HG03520 (cell line): ENCODE results near the gene SLC25A42.
"Not testable (repeated sequence)": the region's sequence is repeated elsewhere in the genome, so short reads cannot be mapped to it uniquely, and the experiment has no call there.

Source experiments
- ATAC-seq: cut with Tn5 transposase; IDR thresholded peaks from one replicate; pipeline ENCODE4 v1.9.1; 2021; ENCODE audit warnings: mild to moderate bottlenecking, moderate library complexity; ENCODE audit not compliant: unreplicated experiment

SLC25A42 gene

DNA sequence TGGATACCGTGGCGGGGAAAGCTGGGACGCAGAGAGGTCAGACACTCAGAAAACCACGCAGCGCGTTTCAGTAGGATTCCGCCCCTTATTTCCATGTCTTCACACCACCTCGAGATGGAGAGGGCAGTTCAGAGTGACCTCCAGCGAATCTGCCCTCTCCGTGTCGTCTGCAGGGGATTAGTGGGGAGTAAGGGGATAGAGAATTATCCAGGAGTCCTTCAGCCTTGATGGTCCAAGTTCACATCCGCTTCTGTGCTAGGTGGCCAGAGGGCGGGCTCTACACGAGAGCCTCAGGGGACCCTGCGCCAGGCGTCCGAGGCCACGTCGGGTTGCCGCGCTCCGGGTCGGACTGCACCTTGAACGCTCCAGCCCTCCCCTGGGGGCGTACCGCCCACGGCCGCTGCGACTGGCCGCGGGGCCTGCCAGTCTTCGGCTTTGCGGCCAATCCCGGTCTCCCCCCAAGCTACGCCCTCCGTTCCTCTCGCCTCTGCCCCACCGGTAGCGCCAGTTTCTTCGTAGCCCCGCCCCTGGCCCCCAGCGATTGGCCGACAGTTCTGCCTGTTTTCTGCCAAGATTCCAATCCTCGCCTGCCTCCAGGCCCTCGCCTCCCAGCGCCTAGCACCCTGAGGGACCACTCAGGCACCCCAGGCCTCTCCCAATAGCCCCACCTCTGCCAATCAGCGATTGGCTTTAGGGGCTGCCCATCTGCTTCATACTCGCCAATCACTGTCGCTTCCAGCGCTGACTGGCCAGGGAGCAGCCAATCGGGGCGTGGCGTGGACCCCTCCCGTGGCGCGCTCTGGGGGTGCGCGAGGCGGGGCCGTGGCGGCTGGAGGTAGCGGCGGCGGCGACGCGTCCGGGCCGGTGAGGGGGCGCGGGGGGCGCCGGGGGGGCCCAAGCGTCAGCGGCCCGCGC lies at the start of gene SLC25A42:
Gene SLC25A42 (plus strand): TSS at position 812 of the 915 bp plus-strand sequence. CDS start 32,131 bp downstream, outside the sequence.
- peak; percentile 83 for ATAC-seq

DNA sequence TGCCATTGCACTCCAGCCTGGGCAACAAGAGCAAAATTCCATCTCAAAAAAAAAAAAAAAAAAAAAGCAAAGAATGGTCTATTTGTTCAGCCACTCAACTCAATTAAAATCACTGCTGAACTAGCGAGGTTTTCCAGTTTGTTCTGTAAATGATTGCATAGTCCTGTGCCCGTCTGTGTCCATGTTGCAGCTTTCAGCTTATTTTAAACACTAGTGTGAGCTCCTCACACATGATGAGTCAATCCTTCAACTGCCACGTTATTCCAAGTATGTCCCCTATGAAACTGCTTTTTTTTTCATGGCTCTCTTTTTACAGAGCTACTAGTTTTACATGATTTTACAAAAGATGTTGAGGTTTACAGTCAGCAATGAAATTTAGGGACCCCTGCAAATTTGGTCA lies 42.7 kb upstream of the SLC25A42 start:
- ATAC-seq = no peak

DNA sequence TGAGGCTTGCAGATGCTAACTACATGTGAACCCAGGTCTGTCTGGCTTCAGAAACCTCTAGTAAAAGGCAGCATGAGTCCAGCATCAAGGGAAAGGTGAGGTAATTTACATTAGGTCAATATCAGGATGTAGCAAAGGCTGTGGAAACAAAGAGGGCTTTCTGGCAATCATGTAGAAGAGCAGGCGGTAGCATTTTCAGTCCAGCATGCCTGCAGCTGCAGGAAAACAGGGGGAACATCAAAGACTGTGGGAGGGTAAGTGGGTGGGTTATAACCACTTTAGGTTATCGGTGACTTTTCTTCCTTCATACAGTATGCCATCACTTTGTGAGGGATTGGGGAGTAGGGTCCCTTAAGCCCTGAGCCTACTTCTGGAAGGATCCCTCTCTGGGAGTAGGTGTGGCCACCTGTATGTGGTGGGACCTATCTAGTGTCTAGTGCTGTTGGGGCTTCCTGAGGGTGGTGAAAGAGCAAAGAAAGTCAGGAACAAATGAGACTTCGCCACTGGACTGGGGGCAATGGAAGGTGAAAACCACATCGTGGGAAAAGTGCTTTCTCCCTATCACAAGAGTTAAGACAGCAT lies 41.3 kb upstream of the SLC25A42 start:
- no peak for ATAC-seq

- ATAC-seq = not testable (repeated sequence)
Measured at GRCh38 chr19:19023376-19023775, 40.4 kb upstream of the SLC25A42 start.

- ATAC-seq = no peak
Measured at GRCh38 chr19:19025861-19026260, 37.9 kb upstream of the SLC25A42 start.

DNA sequence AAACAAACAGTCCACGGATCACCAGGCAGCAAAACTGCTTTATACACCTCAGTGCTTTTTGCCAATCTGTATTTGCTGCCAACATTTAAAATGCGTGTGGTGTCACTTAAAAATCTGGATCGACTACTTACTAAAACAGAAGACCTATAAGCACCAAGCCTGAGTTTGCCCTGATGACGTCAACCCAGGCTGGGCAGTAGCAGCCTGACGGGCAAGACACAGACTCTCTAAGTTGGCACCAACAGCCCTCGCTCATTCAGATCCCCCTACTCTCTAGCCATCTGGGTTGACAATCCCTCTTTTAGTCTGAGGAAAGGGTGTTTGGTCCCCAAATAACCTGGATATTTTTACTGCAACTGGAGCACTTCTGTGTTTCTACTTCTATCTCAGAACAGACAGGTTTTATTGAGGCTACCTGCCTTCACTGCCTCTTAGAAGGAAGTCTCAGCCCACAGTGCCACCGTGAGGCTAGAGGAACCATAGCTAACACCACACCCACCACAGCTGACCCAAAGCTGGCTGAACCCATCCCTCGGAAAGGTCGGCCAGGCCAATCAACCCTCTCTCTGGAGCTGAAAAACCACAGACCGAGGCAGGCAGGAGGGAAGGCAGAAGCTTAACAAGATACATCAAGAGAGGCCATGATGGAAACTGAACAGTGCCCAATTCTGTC lies 37.4 kb upstream of the SLC25A42 start:
- no peak for ATAC-seq

DNA sequence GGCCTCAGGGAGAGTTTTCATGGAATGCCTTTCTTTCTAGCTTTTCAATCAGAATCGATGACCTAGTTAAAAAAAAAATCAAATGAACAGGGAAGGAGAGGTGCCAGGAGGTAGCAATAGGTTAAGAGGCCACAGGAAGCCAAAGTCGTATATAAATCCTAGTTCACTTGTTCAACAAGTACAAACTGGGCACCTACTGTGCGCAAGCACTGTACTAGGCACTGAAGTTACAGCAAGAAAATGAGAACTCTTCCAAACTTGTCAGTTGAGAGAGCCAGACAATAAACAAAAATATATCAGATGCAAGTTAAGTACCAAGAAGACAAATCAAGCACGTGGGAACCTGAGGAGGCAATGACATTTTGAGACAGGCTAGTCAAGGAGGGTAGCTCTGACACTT lies 36.6 kb upstream of the SLC25A42 start:
- no peak for ATAC-seq

GRCh38 chr19:19028526-19028925 lies 35.3 kb upstream of the SLC25A42 start:
- no peak for ATAC-seq

GRCh38 chr19:19031891-19032290 lies 31.9 kb upstream of the SLC25A42 start:
- ATAC-seq = no peak

GRCh38 chr19:19032420-19033175 lies 31.2 kb upstream of the SLC25A42 start:
- ATAC-seq = no peak

- no peak for ATAC-seq
Measured at GRCh38 chr19:19033176-19033425, 30.7 kb upstream of the SLC25A42 start.

DNA sequence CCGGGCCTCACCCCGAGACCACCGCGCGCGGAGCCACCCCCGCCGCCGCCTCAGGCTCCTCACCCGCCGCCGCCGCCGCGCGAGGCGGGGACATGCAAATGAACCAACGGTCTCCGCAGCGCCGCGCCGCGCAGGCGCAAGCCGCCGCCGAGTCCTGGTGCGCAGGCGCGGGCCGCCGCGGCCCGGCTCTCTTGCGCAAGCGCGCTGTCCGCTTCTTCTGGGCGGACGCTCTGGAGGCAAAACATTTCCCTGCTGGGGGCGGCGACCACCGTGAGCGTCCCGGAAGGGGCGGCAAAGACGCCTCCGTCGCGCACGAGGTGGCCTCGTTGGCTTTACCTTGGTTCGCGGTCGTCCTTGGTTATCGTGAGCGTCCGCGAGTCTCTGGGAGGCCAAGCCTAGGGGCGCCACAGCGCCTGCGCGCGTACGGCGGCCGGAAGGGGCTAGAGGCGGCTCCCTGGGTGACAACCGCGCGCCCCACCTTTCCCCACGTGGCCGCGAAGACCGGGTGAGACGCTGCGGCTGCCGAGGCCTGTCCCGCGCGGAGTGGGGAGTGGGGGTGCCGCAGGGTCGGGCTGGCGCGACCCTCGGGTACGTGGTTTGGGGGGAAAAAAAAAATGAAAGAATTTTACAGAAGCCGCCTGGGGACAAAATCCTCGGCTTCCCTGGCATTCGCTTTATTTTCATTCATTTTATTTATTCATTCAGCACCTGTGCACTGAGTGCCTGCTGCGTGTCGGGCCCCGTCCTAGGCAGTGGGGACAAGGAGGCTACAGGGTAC lies 30.2 kb upstream of the SLC25A42 start, which contains the start of the genes ARMC6 and SUGP2:
Gene ARMC6 (plus strand): TSS at position 178 of the 778 bp plus-strand sequence. CDS start 607 bp downstream, outside the sequence.
Gene SUGP2 (minus strand): TSS at position 92 of the 778 bp plus-strand sequence. CDS start 2,446 bp downstream, outside the sequence.
- ATAC-seq = peak; percentile 67

DNA sequence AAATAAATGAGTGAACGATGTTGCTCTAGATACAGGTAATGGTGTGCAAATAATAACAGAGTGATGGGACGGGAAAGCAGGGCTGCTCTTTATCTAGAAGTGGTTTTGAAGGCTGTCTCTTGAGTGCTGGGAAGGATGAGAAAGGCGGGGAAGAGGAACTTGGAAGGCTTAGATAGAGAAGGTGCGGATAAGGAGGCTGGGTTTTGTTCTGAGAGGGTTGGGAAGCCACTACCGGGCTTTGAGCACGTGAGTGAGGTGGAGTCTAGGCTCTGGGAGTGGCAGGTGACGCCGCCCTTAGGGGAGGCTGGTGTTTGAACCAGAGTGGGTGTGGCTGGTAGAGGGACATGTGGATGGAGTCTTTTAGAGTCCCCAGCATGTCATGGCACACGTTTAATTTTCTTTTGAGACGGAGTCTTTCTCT lies 29.6 kb upstream of the SLC25A42 start:
- ATAC-seq = no peak

DNA sequence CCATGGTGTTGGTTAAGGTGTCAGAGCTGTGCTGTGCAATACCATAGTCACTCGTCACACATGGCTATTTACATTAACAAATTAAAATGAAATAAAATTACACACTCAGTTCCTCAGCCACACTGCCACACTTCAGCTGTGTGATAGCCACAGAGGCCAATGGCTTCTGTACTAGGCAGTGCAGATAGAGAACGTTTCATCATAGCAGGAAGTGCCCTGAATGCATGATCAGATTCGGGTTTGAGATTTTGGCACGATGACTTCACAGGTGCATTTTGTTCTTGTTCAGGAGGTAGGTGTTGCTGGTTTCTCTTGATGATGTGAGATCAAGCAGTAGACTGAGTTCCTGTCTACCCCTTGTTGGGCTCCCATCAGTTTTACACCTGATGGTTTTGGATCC lies 23.9 kb upstream of the SLC25A42 start:
- ATAC-seq = no peak

DNA sequence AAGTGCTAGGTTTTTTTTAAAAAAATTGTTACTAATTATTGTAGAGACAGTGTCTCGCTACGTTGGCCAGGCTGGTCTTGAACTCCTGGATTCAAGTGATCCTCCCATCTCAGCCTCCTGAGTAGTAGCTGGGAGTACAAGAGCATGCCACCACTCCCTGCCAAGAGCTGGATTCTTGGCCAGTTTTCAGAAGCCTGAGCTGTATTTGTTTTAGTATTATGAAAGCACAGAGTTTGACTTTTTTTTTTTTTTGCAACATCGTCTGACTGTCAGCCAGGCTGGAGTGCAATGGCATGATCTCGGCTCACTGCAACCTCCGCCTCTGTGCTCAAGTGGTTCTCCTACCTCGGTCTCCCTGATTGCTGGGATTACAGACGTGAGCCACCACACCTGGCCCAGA lies 23.4 kb upstream of the SLC25A42 start:
- ATAC-seq = no peak

DNA sequence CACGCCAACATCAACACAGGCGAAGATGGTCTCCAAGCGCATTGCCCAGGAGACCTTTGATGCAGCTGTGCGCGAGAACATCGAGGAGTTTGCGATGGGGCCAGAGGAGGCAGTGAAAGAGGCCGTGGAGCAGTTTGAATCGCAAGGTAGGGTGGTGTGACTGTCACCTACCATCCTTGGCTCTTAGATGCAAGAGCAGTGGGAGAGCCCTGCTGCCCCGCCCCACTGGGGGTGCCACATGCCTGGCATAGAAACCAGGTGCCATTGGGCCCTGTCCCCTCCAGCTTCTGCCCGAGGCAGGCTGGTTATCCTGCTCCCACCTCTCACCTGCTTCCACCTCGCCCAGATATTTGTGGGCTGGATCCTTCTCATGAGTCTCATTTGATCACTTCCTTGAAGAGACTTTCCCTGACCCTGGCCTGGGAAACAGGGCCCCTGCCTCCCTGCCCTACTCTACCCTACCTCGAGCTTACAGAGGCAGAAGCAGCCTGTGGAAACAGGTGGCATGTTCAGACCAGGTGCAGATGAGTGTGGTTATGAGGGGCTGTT lies 21.0 kb upstream of the SLC25A42 start:
- ATAC-seq = no peak

GRCh38 chr19:19043481-19043880 lies 20.3 kb upstream of the SLC25A42 start:
- no peak for ATAC-seq

DNA sequence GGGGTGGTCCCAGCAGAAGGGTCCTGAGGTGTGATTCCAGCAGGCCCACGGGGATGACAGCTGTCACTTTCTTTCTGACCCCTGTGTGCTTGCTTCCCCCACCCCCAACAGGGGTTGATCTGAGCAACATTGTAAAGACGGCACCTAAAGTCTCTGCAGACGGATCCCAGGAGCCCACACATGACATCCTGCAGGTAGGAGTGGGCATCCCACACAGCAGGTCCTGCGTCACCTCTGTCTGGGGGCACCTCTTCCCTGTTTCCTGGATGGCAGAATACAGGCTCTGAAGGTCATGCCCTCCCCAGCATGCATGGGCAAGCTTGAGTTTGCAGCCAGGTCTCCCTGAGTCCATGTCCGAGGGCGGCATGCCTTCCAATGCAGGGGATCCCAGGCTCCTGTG lies 19.9 kb upstream of the SLC25A42 start:
- no peak for ATAC-seq

GRCh38 chr19:19049406-19049805 lies 14.4 kb upstream of the SLC25A42 start:
- ATAC-seq = no peak

DNA sequence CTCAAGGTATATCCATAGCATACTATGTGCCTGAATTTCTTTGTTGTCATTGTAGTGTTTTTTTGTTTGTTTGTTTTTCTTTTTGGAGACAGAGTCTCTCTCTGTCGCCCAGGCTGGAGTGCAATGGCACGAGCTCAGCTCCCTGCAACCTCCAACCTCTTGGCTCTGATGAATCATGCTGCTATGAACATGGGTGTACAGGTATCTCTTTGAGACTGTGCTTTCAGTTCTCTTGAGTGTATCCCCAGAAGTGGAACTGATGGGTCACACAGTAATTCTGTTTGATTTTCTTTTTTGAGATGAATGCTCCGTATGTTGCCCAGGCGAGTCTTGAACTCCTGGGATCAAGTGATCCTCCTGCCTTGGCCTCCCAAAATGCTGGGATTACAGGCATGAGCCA lies 13.7 kb upstream of the SLC25A42 start:
- no peak for ATAC-seq
